ENCODE measurements around the gene SMARCD3. TPM values are rescaled to one million over a fixed set of nuclear protein-coding genes. Genes with fewer than 3 reads are reported as not detected.

Gene SMARCD3
- polyA plus RNA-seq, 1 donor from 2014 or later: 199 TPM

GRCh38 chr7:151271699-151272355 is 23.3 kb upstream of the SMARCD3 start:
- no peaks in the 10 kb centered on the region for H3K9me3 ChIP-seq (ENCODE audit: low read length)
- H3F3A ChIP-seq (ENCODE audit: insufficient read depth, low read length, poor library complexity, severe bottlenecking): no peaks in the 10 kb centered on the region
- H3K9me2 ChIP-seq (ENCODE audit: insufficient read depth, low read length): no peaks in the 10 kb centered on the region
- TF ChIP-seq EP300 (conservative IDR thresholded peaks at IDR 0.05; ENCODE audit: poor library complexity, severe bottlenecking) (no peak), SMC3 (conservative IDR thresholded peaks at IDR 0.05; ENCODE audit: poor library complexity) (no peak), TAF1 (IDR thresholded peaks at IDR 0.05; ENCODE audit: low read depth) (no peak), EZH2 (IDR thresholded peaks at IDR 0.05; ENCODE audit: borderline replicate concordance, insufficient read depth, low read length, poor library complexity, severe bottlenecking) (no peak), POLR2AphosphoS5 (IDR thresholded peaks at IDR 0.05) (no peak), REST (IDR thresholded peaks at IDR 0.05; ENCODE audit: borderline replicate concordance) (no peak), MXI1 (conservative IDR thresholded peaks at IDR 0.05; ENCODE audit: poor library complexity, severe bottlenecking) (no peak)
- H2AFZ ChIP-seq (ENCODE audit: low read depth, low read length): no peak overlapping the region
- H3K4me2 ChIP-seq (ENCODE audit: low read length): no peak overlapping the region
- no peaks in the 10 kb centered on the region for H3K36me3 ChIP-seq (ENCODE audit: insufficient read depth, low read length)
- no peak overlapping the region for H3K27ac ChIP-seq (ENCODE audit: low read length)
- no peaks in the 10 kb centered on the region for H4K20me1 ChIP-seq (ENCODE audit: insufficient read depth)
- H3K27me3 ChIP-seq (ENCODE audit: insufficient read depth, low read depth, low read length): no peaks in the 10 kb centered on the region
- no peaks in the 10 kb centered on the region for H3K79me2 ChIP-seq (replicated peaks; ENCODE audit: insufficient read depth, low read length)
- no peak overlapping the region for H3K4me3 ChIP-seq (ENCODE audit: low read length)
- H3K9ac ChIP-seq (ENCODE audit: low read length): no peak overlapping the region

GRCh38 chr7:151269511-151269910 is 21.0 kb upstream of the SMARCD3 start:
- no peaks in the 10 kb centered on the region for H3K79me2 ChIP-seq (replicated peaks; ENCODE audit: insufficient read depth, low read length)
- no peaks in the 10 kb centered on the region for H3K9me2 ChIP-seq (ENCODE audit: insufficient read depth, low read length)
- H3K4me3 ChIP-seq (ENCODE audit: low read length): no peak overlapping the region
- H3F3A ChIP-seq (ENCODE audit: insufficient read depth, low read length, poor library complexity, severe bottlenecking): no peaks in the 10 kb centered on the region
- H3K9me3 ChIP-seq (ENCODE audit: low read length): no peaks in the 10 kb centered on the region
- no peaks in the 10 kb centered on the region for H4K20me1 ChIP-seq (ENCODE audit: insufficient read depth)
- no peak overlapping the region for H3K4me2 ChIP-seq (ENCODE audit: low read length)
- TF ChIP-seq POLR2AphosphoS5 (IDR thresholded peaks at IDR 0.05) (no peak), TAF1 (IDR thresholded peaks at IDR 0.05; ENCODE audit: low read depth) (no peak), SMC3 (conservative IDR thresholded peaks at IDR 0.05; ENCODE audit: poor library complexity) (no peak), REST (IDR thresholded peaks at IDR 0.05; ENCODE audit: borderline replicate concordance) (no peak), MXI1 (conservative IDR thresholded peaks at IDR 0.05; ENCODE audit: poor library complexity, severe bottlenecking) (no peak), EP300 (conservative IDR thresholded peaks at IDR 0.05; ENCODE audit: poor library complexity, severe bottlenecking) (no peak), EZH2 (IDR thresholded peaks at IDR 0.05; ENCODE audit: borderline replicate concordance, insufficient read depth, low read length, poor library complexity, severe bottlenecking) (no peak), CTCF (IDR thresholded peaks at IDR 0.05; ENCODE audit: poor library complexity, severe bottlenecking) (no peak), RAD21 (conservative IDR thresholded peaks at IDR 0.05) (no peak)
- no peaks in the 10 kb centered on the region for H3K36me3 ChIP-seq (ENCODE audit: insufficient read depth, low read length)
- H3K27me3 ChIP-seq (ENCODE audit: insufficient read depth, low read depth, low read length): no peaks in the 10 kb centered on the region
- H3K27ac ChIP-seq (ENCODE audit: low read length): no peak overlapping the region
- no peak overlapping the region for H3K9ac ChIP-seq (ENCODE audit: low read length)
- H2AFZ ChIP-seq (ENCODE audit: low read depth, low read length): no peak overlapping the region
